ENCODE measurements around the gene NECTIN2.

DNA sequence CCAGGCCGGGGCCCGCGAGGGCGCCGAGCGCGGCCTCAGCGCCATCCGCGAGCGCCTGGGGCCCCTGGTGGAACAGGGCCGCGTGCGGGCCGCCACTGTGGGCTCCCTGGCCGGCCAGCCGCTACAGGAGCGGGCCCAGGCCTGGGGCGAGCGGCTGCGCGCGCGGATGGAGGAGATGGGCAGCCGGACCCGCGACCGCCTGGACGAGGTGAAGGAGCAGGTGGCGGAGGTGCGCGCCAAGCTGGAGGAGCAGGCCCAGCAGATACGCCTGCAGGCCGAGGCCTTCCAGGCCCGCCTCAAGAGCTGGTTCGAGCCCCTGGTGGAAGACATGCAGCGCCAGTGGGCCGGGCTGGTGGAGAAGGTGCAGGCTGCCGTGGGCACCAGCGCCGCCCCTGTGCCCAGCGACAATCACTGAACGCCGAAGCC lies 62.8 kb downstream of the NECTIN2 start:
- TF ChIP-seq, protein P1, sequence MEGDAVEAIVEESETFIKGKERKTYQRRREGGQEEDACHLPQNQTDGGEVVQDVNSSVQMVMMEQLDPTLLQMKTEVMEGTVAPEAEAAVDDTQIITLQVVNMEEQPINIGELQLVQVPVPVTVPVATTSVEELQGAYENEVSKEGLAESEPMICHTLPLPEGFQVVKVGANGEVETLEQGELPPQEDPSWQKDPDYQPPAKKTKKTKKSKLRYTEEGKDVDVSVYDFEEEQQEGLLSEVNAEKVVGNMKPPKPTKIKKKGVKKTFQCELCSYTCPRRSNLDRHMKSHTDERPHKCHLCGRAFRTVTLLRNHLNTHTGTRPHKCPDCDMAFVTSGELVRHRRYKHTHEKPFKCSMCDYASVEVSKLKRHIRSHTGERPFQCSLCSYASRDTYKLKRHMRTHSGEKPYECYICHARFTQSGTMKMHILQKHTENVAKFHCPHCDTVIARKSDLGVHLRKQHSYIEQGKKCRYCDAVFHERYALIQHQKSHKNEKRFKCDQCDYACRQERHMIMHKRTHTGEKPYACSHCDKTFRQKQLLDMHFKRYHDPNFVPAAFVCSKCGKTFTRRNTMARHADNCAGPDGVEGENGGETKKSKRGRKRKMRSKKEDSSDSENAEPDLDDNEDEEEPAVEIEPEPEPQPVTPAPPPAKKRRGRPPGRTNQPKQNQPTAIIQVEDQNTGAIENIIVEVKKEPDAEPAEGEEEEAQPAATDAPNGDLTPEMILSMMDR (IDR thresholded peaks at IDR 0.05), result no peak
- no peak for TF ChIP-seq EZH2 (IDR thresholded peaks at IDR 0.05)
